Memory B cell (primary cell): Measurements from ENCODE around the gene HMGB1.
"Not testable (repeated sequence)": the region's sequence is repeated elsewhere in the genome, so short reads cannot be mapped to it uniquely, and the experiment has no call there.

Experiments used
- ATAC-seq: fragments of 150-1000 bp; cut with Tn5 transposase; 2 replicates; pipeline ENCODE4 v1.10.0; 2021; ENCODE audit warnings: low read depth, mild to moderate bottlenecking, moderate library complexity
- DNase-seq, 2 donors: peaks; one replicate each; pipeline ENCODE4 v3.0.0; 2022; ENCODE audit warnings: low spot score in 2 of 2
- H3K27ac Mint-ChIP-seq: one replicate; pipeline ENCODE4 v1.8.0; 2022; ENCODE audit warnings: mild to moderate bottlenecking, moderate library complexity, mixed read lengths
- H3K27me3 Mint-ChIP-seq: one replicate; pipeline ENCODE4 v1.8.0; 2022; ENCODE audit warnings: mixed read lengths
- H3K36me3 Mint-ChIP-seq: one replicate; pipeline ENCODE4 v1.8.0; 2022; ENCODE audit warnings: mild to moderate bottlenecking, mixed read lengths
- H3K4me1 Mint-ChIP-seq: one replicate; pipeline ENCODE4 v1.8.0; 2022; ENCODE audit warnings: mixed read lengths
- H3K4me3 Mint-ChIP-seq: one replicate; pipeline ENCODE4 v1.8.0; 2022; ENCODE audit warnings: mild to moderate bottlenecking, moderate library complexity, mixed read lengths
- H3K9me3 Mint-ChIP-seq: one replicate; pipeline ENCODE4 v1.8.0; 2022; ENCODE audit warnings: mixed read lengths

Gene HMGB1

GRCh38 chr13:30456290-30456689, 9.4 kb downstream of the HMGB1 start:
- no peak for ATAC-seq
- Mint-ChIP-seq H3K27ac (no peak overlapping the region), H3K27me3 (no peaks in the 10 kb centered on the region), H3K36me3 (peaks cover 5% of the 10 kb centered on the region), H3K9me3 (no peaks in the 10 kb centered on the region), H3K4me1 (peaks cover 24% of the 10 kb centered on the region), H3K4me3 (no peak overlapping the region)
- no peak for DNase-seq

GRCh38 chr13:30454991-30455390, 10.7 kb downstream of the HMGB1 start:
- ATAC-seq, result no peak
- Mint-ChIP-seq H3K4me3 (no peak overlapping the region), H3K27me3 (no peaks in the 10 kb centered on the region), H3K9me3 (no peaks in the 10 kb centered on the region), H3K27ac (no peak overlapping the region), H3K36me3 (peaks cover 5% of the 10 kb centered on the region), H3K4me1 (peaks cover 23% of the 10 kb centered on the region)
- no peak for DNase-seq

DNA sequence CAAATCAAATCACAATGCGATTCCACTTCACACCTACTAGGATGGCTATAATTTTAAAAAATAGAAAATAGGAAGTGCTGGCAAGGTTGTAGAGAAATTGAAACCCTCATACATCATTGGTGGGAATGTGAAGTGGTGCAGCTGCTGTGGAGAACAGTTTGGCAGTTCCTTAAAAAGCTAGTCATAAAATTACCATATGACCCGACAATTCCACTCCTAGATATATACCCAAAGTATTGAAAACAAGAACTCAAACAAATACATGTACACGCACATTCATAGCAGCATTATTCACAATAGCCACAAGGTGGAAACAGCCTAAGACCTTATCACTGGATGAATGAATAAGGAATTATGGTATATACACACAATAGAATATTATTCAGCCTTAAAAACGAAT, 12.0 kb downstream of the HMGB1 start:
- Mint-ChIP-seq H3K4me1 (peaks cover 21% of the 10 kb centered on the region), H3K27me3 (no peaks in the 10 kb centered on the region), H3K9me3 (no peaks in the 10 kb centered on the region), H3K27ac (peak overlapping the region; percentile 35), H3K4me3 (no peak overlapping the region), H3K36me3 (no peaks in the 10 kb centered on the region)
- no peak for DNase-seq
- ATAC-seq, result peak; percentile 60

GRCh38 chr13:30451476-30451875, 14.3 kb downstream of the HMGB1 start:
- not testable (repeated sequence) for H3K4me3 Mint-ChIP-seq, ATAC-seq, DNase-seq, H3K27me3 Mint-ChIP-seq, H3K36me3 Mint-ChIP-seq, H3K27ac Mint-ChIP-seq, H3K9me3 Mint-ChIP-seq
- peaks cover 26% of the 10 kb centered on the region for H3K4me1 Mint-ChIP-seq

DNA sequence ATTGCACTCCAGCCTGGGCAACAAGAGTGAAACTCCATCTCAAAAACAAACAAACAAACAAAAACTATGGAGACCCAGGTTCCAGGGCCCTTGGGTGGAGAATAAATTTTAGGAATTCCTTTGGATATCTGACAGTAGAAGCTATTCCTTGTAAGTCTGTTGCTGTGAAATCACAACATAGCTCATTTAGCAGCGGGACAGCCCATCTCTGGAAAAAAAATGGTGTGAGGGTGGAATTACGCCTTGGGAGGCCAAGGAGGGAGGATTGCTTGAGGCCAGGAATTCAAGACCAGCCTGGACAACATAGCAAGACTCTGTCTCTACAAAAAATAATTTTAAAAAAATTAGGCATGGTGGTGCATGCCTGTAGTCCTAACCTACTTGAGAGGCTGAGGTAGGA, 15.7 kb downstream of the HMGB1 start:
- DNase-seq, result no peak
- Mint-ChIP-seq H3K4me3 (no peak overlapping the region), H3K27me3 (no peaks in the 10 kb centered on the region), H3K36me3 (no peaks in the 10 kb centered on the region), H3K4me1 (peaks cover 31% of the 10 kb centered on the region), H3K9me3 (no peaks in the 10 kb centered on the region), H3K27ac (no peak overlapping the region)
- ATAC-seq, result no peak

GRCh38 chr13:30448441-30448840, 17.3 kb downstream of the HMGB1 start:
- peaks cover 35% of the 10 kb centered on the region for H3K4me1 Mint-ChIP-seq
- H3K4me3 Mint-ChIP-seq, result no peak overlapping the region
- ATAC-seq (no peak), DNase-seq (no peak)
- no peaks in the 10 kb centered on the region for H3K9me3 Mint-ChIP-seq
- H3K27ac Mint-ChIP-seq, result peak overlapping the region; percentile 49
- H3K27me3 Mint-ChIP-seq, result no peaks in the 10 kb centered on the region
- H3K36me3 Mint-ChIP-seq, result no peaks in the 10 kb centered on the region

DNA sequence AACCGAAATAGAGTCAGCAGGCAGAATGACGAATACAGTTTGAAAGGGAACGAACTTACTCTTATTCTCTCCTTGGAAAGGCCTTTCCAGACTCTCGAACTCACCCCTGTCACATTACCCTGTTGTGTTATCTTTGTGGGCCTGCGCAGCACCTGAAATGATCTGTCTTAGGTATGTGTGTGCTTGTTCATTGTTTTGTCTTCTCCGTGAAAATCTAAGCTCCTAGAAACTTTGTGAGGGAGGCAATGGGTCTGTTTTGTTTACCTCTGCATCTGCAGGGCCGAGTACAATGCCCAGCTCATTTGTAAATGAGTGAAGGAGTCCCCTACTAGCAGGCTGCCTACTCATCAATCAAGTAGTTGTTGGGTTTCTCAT, 19.6 kb downstream of the HMGB1 start:
- Mint-ChIP-seq H3K4me1 (peaks cover 41% of the 10 kb centered on the region), H3K9me3 (no peaks in the 10 kb centered on the region), H3K27ac (peak overlapping the region; percentile 88), H3K36me3 (no peaks in the 10 kb centered on the region), H3K4me3 (peak overlapping the region; percentile 88), H3K27me3 (no peaks in the 10 kb centered on the region)
- no peak for DNase-seq
- no peak for ATAC-seq

DNA sequence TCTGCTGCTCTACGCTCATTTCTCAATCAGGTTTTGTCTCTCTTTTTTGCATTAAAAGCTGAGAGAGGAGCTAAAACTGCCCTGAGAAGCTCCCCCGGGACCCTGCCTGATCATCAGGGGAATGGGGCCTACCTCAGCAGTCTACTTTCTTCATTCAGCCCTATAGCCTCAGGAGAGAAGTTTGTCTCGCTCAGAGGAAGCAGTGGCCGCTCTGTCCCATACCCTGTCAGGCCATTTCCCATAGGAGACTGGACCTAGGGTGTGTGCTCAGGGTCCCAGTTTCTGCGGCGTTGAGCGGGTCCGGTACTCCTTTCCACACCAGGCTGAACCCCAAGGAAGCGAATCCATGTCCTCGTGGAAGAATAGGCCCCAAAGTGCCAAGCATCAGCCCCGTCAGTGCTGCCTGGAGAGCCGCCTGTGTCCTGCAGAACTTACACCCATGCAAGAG, 21.8 kb downstream of the HMGB1 start:
- DNase-seq, result peak; percentile 54 to 64
- peak; percentile 83 for ATAC-seq
- Mint-ChIP-seq H3K27ac (peak overlapping the region; percentile 69), H3K4me3 (peak overlapping the region; percentile 76), H3K36me3 (peaks cover 2% of the 10 kb centered on the region), H3K4me1 (peaks cover 47% of the 10 kb centered on the region), H3K27me3 (no peaks in the 10 kb centered on the region), H3K9me3 (no peaks in the 10 kb centered on the region)

GRCh38 chr13:30443491-30443890, 22.2 kb downstream of the HMGB1 start:
- H3K27ac Mint-ChIP-seq, result peak overlapping the region; percentile 69
- peak overlapping the region; percentile 76 for H3K4me3 Mint-ChIP-seq
- DNase-seq, H3K27me3 Mint-ChIP-seq, H3K9me3 Mint-ChIP-seq, H3K36me3 Mint-ChIP-seq, ATAC-seq: not testable (repeated sequence)
- peaks cover 49% of the 10 kb centered on the region for H3K4me1 Mint-ChIP-seq

GRCh38 chr13:30442926-30443325, 22.8 kb downstream of the HMGB1 start:
- Mint-ChIP-seq H3K27ac (peak overlapping the region; percentile 69), H3K4me3 (peak overlapping the region; percentile 69), H3K4me1 (peaks cover 47% of the 10 kb centered on the region), H3K27me3 (no peaks in the 10 kb centered on the region), H3K9me3 (no peaks in the 10 kb centered on the region), H3K36me3 (peaks cover 2% of the 10 kb centered on the region)
- DNase-seq (no peak), ATAC-seq (peak; percentile 16)

GRCh38 chr13:30440910-30441703, 24.6 kb downstream of the HMGB1 start:
- H3K27me3 Mint-ChIP-seq, result no peaks in the 10 kb centered on the region
- H3K4me1 Mint-ChIP-seq, result peaks cover 37% of the 10 kb centered on the region
- no peak overlapping the region for H3K4me3 Mint-ChIP-seq
- no peak overlapping the region for H3K27ac Mint-ChIP-seq
- H3K36me3 Mint-ChIP-seq, result peaks cover 2% of the 10 kb centered on the region
- DNase-seq (no peak), ATAC-seq (no peak)
- no peaks in the 10 kb centered on the region for H3K9me3 Mint-ChIP-seq

DNA sequence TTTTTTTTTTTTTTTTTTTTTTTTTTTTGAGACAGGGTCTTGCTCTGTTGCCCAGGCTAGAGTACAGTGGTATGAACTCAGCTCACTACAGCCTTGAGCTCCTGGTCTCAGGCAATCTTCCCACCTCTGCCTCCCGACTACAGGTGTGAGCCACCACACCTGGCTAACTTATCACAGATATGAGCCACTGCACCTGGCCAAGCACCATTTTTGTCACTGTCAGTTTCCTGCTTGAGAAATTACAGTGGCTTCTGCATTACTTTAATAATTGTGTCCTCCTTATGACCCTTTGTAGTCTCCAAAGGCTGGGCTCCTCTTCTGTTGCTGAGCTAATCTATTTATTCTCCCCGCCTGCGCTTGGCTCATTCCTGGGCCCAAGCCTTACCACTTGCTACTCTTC, 27.4 kb downstream of the HMGB1 start:
- H3K4me1 Mint-ChIP-seq, result peaks cover 18% of the 10 kb centered on the region
- H3K4me3 Mint-ChIP-seq, result no peak overlapping the region
- no peak overlapping the region for H3K27ac Mint-ChIP-seq
- DNase-seq, result no peak
- ATAC-seq, result no peak
- no peaks in the 10 kb centered on the region for H3K27me3 Mint-ChIP-seq
- H3K36me3 Mint-ChIP-seq, result peaks cover 2% of the 10 kb centered on the region
- H3K9me3 Mint-ChIP-seq, result no peaks in the 10 kb centered on the region

- Mint-ChIP-seq H3K27me3 (no peaks in the 10 kb centered on the region), H3K36me3 (peaks cover 2% of the 10 kb centered on the region), H3K9me3 (no peaks in the 10 kb centered on the region), H3K4me1 (peaks cover 14% of the 10 kb centered on the region), H3K4me3 (no peak overlapping the region), H3K27ac (no peak overlapping the region)
- ATAC-seq (no peak), DNase-seq (no peak)
Observed at GRCh38 chr13:30437177-30437576, 28.6 kb downstream of the HMGB1 start.

DNA sequence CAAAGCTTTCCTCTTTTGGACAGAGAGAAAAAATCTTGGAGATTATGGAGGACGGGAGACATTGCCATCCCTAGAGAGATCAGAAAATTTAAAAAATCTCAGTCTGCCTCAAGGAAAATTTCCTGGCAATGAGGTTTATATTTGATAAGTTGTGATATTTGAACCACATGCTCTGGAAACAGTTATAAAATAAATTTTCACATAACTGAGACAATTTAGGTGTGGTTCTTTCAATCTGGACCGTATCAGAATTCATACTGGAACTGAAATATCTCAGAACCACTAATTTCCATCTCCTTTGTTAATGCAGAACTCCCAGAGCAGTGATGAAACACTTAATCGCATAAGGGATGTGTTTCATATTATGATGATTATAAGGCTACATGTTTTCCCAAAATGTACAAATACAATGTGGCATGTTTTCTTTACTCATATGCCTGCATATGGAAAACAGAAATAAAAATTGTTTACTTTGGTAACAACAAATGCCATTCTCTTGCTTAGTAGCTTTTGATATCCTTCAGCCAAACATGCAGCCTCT, 29.8 kb downstream of the HMGB1 start:
- peaks cover 2% of the 10 kb centered on the region for H3K36me3 Mint-ChIP-seq
- no peak for DNase-seq
- H3K27ac Mint-ChIP-seq, result no peak overlapping the region
- peaks cover 16% of the 10 kb centered on the region for H3K4me1 Mint-ChIP-seq
- no peak for ATAC-seq
- H3K27me3 Mint-ChIP-seq, result no peaks in the 10 kb centered on the region
- H3K9me3 Mint-ChIP-seq, result no peaks in the 10 kb centered on the region
- H3K4me3 Mint-ChIP-seq, result no peak overlapping the region
